ENCODE data around the gene C2CD4D. TPM values are rescaled to one million over a fixed set of nuclear protein-coding genes. Genes with fewer than 3 reads are reported as not detected.

The C2CD4D gene
- total and polyA plus RNA-seq, 2 of the 13 experiments (the other 11 are each of a cell fraction or from before 2014, with no cell fraction given) = not detected

DNA sequence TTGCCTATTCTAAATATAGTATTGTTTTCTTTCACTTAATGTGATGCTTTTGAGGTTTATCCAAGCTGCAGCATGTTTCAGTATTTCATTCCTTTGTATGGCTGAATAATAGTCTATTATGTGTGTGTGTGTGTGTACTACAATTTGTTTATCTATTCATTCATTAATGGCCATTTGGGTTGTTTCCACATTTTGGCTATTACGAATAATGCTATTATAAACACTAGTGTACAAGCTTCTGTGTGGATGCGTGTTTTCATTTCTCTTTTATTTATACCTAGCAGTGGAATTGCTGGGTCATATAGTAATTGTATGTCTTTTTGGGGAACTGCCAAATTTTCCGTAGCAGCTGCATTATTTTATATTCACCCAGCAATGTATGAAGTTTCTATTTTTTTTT, 28.9 kb upstream of the C2CD4D start:
- CTCF ChIA-PET (ENCODE audit: low intra/inter-chr PET ratio, low total read pairs) = no interaction called here
- Histone ChIP-seq H3K4me2 (ENCODE audit: low read depth, low read length) (no peak overlapping the region), H3K27me3 (ENCODE audit: control insufficient read depth in 1 of 2, insufficient read depth in 2 of 2, low read length in 2 of 2) (no peaks in the 10 kb centered on the region), H3K9me3 (ENCODE audit: low read length) (no peaks in the 10 kb centered on the region), H3K4me1 (ENCODE audit: insufficient read depth, low read length) (no peaks in the 10 kb centered on the region), H3K4me3 (replicated peaks in 1 of 3; ENCODE audit: insufficient read depth in 1 of 3, low read depth in 2 of 3, low read length in 3 of 3) (no peak overlapping the region), H3K27ac (ENCODE audit: extremely low read length, insufficient read depth, low read length) (no peak overlapping the region), H2AFZ (ENCODE audit: low read length) (no peak overlapping the region), H4K20me1 (ENCODE audit: insufficient read depth, low read length) (no peaks in the 10 kb centered on the region), H3K9ac (ENCODE audit: insufficient read depth, low read depth, low read length) (no peak overlapping the region), H3K36me3 (replicated peaks in 1 of 2; ENCODE audit: control insufficient read depth in 1 of 2, insufficient read depth in 2 of 2, low read length in 2 of 2) (no peaks in the 10 kb centered on the region; a peak in 1 of 5 replicates), H3K79me2 (ENCODE audit: insufficient read depth, low read length) (no peaks in the 10 kb centered on the region)
- 91% methylated on average over 3 of the region's 3 CpGs for WGBS (ENCODE audit: low lambda C conversion rate)
- intact Hi-C loops (cut with micrococcal nuclease; ENCODE audit: unreplicated experiment) (no loop called here), in situ Hi-C loops (cut with HindIII; ENCODE audit: extremely low pct_ligation_motif_present, low pct_unique_long_range_greater_than_20kb) (no loop called here)
- no TSS peak for BruUV-seq (replicated peaks)
- DNase-seq (ENCODE audit: low spot score) = no peak
- POLR2A ChIA-PET = no interaction called here
- no peak for FAIRE-seq
- ATAC-seq = no peak
- TF ChIP-seq NFKB2 (CRISPR knock-in tag; IDR thresholded peaks at IDR 0.05; ENCODE audit: borderline replicate concordance) = no peak
- TF ChIP-seq ETV5 (CRISPR knock-in tag; IDR thresholded peaks at IDR 0.05; ENCODE audit: borderline replicate concordance) = no peak
- no peak for TF ChIP-seq SRSF1 (optimal IDR thresholded peaks at IDR 0.05; ENCODE audit: low read depth, low read length)
- TF ChIP-seq BCLAF1 (IDR thresholded peaks at IDR 0.05) = no peak
- TF ChIP-seq BRD4 (CRISPR knock-in tag; IDR thresholded peaks at IDR 0.05) = no peak
- no peak for TF ChIP-seq PITX1 (CRISPR knock-in tag; IDR thresholded peaks at IDR 0.05)
- TF ChIP-seq, protein P1, sequence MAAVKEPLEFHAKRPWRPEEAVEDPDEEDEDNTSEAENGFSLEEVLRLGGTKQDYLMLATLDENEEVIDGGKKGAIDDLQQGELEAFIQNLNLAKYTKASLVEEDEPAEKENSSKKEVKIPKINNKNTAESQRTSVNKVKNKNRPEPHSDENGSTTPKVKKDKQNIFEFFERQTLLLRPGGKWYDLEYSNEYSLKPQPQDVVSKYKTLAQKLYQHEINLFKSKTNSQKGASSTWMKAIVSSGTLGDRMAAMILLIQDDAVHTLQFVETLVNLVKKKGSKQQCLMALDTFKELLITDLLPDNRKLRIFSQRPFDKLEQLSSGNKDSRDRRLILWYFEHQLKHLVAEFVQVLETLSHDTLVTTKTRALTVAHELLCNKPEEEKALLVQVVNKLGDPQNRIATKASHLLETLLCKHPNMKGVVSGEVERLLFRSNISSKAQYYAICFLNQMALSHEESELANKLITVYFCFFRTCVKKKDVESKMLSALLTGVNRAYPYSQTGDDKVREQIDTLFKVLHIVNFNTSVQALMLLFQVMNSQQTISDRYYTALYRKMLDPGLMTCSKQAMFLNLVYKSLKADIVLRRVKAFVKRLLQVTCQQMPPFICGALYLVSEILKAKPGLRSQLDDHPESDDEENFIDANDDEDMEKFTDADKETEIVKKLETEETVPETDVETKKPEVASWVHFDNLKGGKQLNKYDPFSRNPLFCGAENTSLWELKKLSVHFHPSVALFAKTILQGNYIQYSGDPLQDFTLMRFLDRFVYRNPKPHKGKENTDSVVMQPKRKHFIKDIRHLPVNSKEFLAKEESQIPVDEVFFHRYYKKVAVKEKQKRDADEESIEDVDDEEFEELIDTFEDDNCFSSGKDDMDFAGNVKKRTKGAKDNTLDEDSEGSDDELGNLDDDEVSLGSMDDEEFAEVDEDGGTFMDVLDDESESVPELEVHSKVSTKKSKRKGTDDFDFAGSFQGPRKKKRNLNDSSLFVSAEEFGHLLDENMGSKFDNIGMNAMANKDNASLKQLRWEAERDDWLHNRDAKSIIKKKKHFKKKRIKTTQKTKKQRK (IDR thresholded peaks at IDR 0.05; ENCODE audit: low read length) = no peak
- TF ChIP-seq ZNF232 (CRISPR knock-in tag; IDR thresholded peaks at IDR 0.05; ENCODE audit: borderline replicate concordance) = no peak
- TF ChIP-seq THAP7 (CRISPR knock-in tag; IDR thresholded peaks at IDR 0.05) = no peak
- TF ChIP-seq MAFF (IDR thresholded peaks at IDR 0.05; ENCODE audit: low read depth, low read length) = no peak
- no peak for TF ChIP-seq SP5 (CRISPR knock-in tag; IDR thresholded peaks at IDR 0.05; ENCODE audit: borderline replicate concordance, low read depth)
- no peak for TF ChIP-seq MXD3 (CRISPR knock-in tag; IDR thresholded peaks at IDR 0.05)
- TF ChIP-seq KDM4B (CRISPR knock-in tag; IDR thresholded peaks at IDR 0.05) = no peak
- no peak for TF ChIP-seq ZFY (CRISPR knock-in tag; IDR thresholded peaks at IDR 0.05)
- TF ChIP-seq YEATS4 (CRISPR knock-in tag; IDR thresholded peaks at IDR 0.05; ENCODE audit: borderline replicate concordance) = no peak
- TF ChIP-seq HDAC2 (CRISPR knock-in tag; IDR thresholded peaks at IDR 0.05) = no peak
- TF ChIP-seq ZNF777 (CRISPR knock-in tag; IDR thresholded peaks at IDR 0.05) = no peak
- TF ChIP-seq CAMTA2 (CRISPR knock-in tag; IDR thresholded peaks at IDR 0.05; ENCODE audit: borderline replicate concordance) = no peak

Data from HepG2 (cell line).